GM12865 (cell line): ENCODE data around the gene DSG4.

Experiments
- DNase-seq: peaks from one replicate; pipeline ENCODE4 v3.0.0; 2010; ENCODE audit warnings: low read depth
- H3K4me3 ChIP-seq: 2 replicates; pipeline ENCODE4 v1.5.1; 2011; ENCODE audit warnings: mild to moderate bottlenecking, low read depth, low read length, control low read depth
- CTCF ChIP-seq: IDR thresholded peaks from 2 replicates; pipeline ENCODE4 v1.5.1; 2011; ENCODE audit warnings: low read length, control low read depth, low read depth, inconsistent platforms; ENCODE audit not compliant: insufficient read depth; ENCODE audit errors: missing control alignments

DSG4 gene

GRCh38 chr18:31444142-31444541 lies 67.6 kb downstream of the DSG4 start:
- no peak overlapping the region for H3K4me3 ChIP-seq
- TF ChIP-seq CTCF: no peak
- no peak for DNase-seq

- DNase-seq: no peak
- no peak for TF ChIP-seq CTCF
- no peak overlapping the region for H3K4me3 ChIP-seq
Measured at GRCh38 chr18:31445908-31446307, 69.3 kb downstream of the DSG4 start.

- TF ChIP-seq CTCF: no peak
- no peak overlapping the region for H3K4me3 ChIP-seq
- no peak for DNase-seq
Measured at GRCh38 chr18:31446854-31447253, 70.3 kb downstream of the DSG4 start.

GRCh38 chr18:31447530-31448191 lies 71.1 kb downstream of the DSG4 start, which contains the start of gene DSG3:
TSS of gene DSG3 (plus strand) at chr18:31447741. CDS start at chr18:31447878, 137 bp downstream.
- no peak within 1 kb of the TSS for H3K4me3 ChIP-seq

GRCh38 chr18:31450409-31450808 lies 73.8 kb downstream of the DSG4 start:
- no peak for TF ChIP-seq CTCF
- H3K4me3 ChIP-seq: no peak overlapping the region
- DNase-seq: no peak

More at GRCh38 chr18:31447530-31448191, 71.1 kb downstream of the DSG4 start, which contains the start of gene DSG3:
- no peak for DNase-seq
- no peak for TF ChIP-seq CTCF

GRCh38 chr18:31451625-31452024 lies 75.0 kb downstream of the DSG4 start:
- no peak for TF ChIP-seq CTCF
- no peak overlapping the region for H3K4me3 ChIP-seq
- DNase-seq: no peak
